GM21576 (cell line): Measurements from ENCODE around the gene LHFPL2.

Experiments
- ATAC-seq: cut with Tn5 transposase; IDR thresholded peaks from one replicate; pipeline ENCODE4 v1.9.1; 2021; ENCODE audit warnings: mild to moderate bottlenecking, moderate library complexity; ENCODE audit not compliant: unreplicated experiment

LHFPL2 gene

GRCh38 chr5:78597068-78597973, 51.3 kb downstream of the LHFPL2 start:
- no peak for ATAC-seq

- ATAC-seq: no peak
Measured at GRCh38 chr5:78595458-78595921, 53.1 kb downstream of the LHFPL2 start.

GRCh38 chr5:78594610-78595457, 53.7 kb downstream of the LHFPL2 start:
- ATAC-seq: no peak

GRCh38 chr5:78594021-78594420, 54.6 kb downstream of the LHFPL2 start:
- ATAC-seq: no peak

GRCh38 chr5:78593465-78593864, 55.1 kb downstream of the LHFPL2 start:
- ATAC-seq: no peak

- no peak for ATAC-seq
Measured at GRCh38 chr5:78592735-78593386, 55.7 kb downstream of the LHFPL2 start.

GRCh38 chr5:78591972-78592700, 56.4 kb downstream of the LHFPL2 start:
- ATAC-seq: peak; percentile 86

- ATAC-seq: no peak
Measured at GRCh38 chr5:78591138-78591612, 57.4 kb downstream of the LHFPL2 start.

- no peak for ATAC-seq
Measured at GRCh38 chr5:78589923-78590322, 58.6 kb downstream of the LHFPL2 start.

GRCh38 chr5:78588507-78588906, 60.1 kb downstream of the LHFPL2 start:
- no peak for ATAC-seq

GRCh38 chr5:78587775-78588291, 60.7 kb downstream of the LHFPL2 start:
- ATAC-seq: no peak

GRCh38 chr5:78587081-78587774, 61.3 kb downstream of the LHFPL2 start:
- ATAC-seq: no peak

GRCh38 chr5:78586251-78586650, 62.3 kb downstream of the LHFPL2 start:
- no peak for ATAC-seq

GRCh38 chr5:78578015-78578414, 70.6 kb downstream of the LHFPL2 start:
- no peak for ATAC-seq

GRCh38 chr5:78577071-78577807, 71.3 kb downstream of the LHFPL2 start:
- ATAC-seq: no peak

- no peak for ATAC-seq
Measured at GRCh38 chr5:78576376-78576775, 72.2 kb downstream of the LHFPL2 start.

- ATAC-seq: peak; percentile 56
Measured at GRCh38 chr5:78574731-78575161, 73.8 kb downstream of the LHFPL2 start.

GRCh38 chr5:78574131-78574673, 74.4 kb downstream of the LHFPL2 start:
- no peak for ATAC-seq
